Activated effector memory CD4-positive, alpha-beta T cell treated with anti-CD3 and anti-CD28 coated beads, Interleukin-2, amount 50 U/mL, for 16 hours (primary cell): ENCODE data around the gene SPATA20.

Experiments used
- DNase-seq: peaks from one replicate; pipeline ENCODE4 v3.0.0-alpha.2; 2020

SPATA20 gene

DNA sequence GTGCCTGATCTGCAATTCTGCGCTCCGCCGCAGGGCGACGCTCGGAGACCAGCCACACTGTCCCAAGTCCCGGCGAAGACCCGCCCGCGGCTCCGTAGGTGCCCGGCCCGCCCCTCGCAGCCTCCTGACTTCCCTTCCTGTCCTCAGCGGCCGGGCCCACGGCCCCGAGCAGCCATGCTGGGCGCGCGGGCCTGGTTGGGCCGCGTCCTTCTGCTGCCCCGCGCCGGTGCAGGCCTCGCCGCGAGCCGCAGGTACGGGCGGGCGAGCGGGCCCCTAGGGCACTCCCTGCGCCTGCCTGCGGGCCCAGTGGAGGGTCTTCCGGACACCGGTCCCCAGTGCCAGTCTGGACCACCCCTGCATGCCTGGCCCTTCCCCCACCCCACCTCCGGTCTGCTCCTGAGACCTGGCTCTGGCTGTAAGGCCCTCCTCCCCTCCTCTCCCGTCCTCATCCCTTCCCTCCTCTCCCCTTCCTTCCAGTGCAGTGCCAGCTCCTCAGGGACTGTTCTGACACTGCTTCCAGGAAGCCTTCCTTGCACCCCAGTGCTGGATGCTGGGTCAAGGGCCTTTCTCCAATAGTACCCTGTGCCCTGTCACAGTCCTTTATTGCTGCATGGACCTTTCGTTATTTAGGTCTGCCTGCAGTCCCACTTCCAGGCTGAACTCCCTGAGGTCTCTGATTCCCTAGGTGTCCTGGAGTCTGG, at the start of gene SPATA20:
SPATA20 (plus strand) TSS at position 140 of the 701 bp plus-strand sequence; CDS start at position 175, 35 bp downstream.
- peak; percentile 94 for DNase-seq

DNA sequence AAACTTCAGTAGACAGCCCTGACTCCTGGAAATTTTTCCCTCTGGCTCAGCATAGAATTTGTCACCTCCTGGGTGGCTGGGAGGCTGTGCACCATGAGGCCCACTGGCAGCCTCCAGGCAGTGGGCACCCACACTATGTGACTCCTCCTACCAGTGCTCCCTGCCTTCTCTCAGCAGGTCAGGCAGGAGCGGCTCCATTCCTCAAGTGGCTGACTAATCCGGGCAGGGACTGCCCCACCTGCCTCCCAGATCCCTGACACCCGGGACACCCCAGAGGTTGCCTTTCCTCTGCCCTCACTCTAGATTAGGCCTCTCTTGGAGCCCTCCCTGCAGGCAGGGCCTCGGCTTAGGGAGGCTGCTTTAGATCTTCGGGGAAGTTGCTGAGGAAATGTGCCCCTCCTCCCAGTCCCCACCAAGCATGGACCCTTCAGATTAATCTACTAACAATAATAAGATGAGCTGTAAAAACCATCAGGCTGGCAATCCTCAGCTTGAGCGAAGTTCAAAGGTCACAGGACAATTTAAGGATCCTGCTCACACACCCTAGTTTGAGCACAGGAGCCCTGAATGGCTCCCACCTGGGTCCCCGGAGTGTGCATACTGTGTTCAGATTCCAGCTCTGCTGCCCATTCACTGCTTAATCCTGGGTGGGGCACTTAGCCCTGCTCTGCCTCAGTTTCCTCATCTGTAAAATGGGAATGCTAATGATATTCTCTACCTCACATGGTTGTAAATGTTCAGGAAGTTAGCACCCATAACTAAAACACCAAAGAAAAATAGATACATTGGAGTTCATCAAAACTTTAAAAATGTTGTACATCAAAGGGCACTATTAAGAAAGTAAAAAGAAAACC, 48.7 kb upstream of the SPATA20 start:
- no peak for DNase-seq

DNA sequence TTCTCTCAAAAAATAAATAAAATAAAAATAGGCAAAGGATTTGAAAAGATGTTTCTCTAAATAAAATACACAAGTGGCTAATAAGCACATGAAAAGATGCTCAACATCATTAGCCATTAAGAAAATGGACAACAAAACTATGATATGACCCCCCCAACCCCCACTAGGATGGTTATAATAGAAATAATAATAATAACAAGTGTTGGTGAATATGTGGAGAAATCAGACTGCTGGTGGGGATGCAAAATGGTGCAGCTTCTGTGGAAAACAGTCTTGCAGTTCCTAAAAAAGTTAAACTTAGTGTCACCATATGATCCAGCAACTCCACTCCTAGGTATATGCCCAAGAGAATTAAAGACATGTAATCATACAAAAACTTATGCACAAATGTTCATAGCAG, 47.7 kb upstream of the SPATA20 start:
- no peak for DNase-seq

DNA sequence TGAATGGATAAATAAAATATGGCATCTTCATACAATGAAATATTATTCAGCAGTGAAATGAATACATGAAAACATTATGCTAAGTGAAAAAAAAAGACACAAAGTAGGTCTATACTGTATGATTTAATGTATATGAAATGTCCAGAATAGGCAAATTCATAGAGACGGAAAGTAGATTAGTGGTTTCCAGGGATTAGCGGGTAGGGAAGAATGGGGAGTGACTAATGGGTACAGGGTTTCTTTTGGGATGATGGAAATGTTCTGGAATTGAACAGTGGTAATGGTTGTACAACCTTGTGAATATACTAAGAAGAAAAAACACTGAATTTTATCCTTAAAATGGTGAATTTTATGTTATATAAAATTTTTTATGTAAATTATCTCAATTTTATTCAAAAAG, 47.3 kb upstream of the SPATA20 start:
- DNase-seq: no peak

DNA sequence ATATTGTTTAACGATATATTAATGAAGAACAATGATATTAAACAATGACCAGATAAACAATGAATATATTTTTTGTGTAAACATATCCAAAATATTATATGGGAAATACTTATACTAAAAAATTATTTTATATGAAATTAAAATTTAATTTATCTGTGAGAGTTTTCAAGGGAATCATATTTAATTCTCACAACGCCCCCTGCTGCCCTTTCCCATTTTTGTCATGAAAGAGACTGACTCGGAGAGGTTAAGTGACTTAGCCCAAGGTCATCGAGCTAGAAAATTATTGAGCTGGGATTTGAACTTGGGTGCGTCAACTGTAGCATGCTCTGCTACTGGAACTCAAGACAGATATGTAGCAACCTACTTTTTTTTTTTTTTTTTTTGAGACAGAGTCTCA, 45.9 kb upstream of the SPATA20 start:
- DNase-seq: peak; percentile 70

DNA sequence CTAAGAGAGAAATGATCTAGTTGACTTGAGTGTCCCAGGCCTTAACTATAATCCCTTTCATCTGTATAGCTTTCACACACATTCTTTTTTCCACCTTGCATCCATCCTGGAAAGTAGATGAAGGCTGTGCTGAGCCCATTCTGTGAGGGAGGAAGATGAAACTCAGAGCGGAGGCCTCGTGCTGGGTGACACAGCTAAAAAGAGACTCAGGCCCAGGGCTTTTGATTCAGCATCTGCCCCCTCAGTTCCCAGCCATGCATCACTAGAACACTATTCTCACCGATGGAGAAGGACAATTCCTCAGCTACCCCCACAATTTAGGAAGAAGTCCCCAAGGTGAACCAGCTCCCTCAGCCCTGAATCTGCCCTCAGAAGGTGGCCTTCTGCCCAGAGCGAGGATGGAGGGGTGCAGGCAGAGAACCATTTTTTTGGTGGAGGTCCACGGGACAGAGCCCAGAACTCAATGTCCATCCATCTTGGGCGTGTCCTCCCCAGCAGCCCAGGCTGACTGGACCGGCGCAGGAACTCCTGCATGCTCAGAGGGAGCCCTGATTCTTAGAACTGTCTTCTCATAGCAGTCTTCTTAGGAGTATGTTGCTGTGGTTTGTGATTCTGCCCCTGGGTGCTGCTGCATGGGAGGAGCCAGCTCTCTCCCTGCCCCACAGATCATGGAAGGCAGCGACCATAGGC, 44.5 kb upstream of the SPATA20 start:
- DNase-seq: no peak

DNA sequence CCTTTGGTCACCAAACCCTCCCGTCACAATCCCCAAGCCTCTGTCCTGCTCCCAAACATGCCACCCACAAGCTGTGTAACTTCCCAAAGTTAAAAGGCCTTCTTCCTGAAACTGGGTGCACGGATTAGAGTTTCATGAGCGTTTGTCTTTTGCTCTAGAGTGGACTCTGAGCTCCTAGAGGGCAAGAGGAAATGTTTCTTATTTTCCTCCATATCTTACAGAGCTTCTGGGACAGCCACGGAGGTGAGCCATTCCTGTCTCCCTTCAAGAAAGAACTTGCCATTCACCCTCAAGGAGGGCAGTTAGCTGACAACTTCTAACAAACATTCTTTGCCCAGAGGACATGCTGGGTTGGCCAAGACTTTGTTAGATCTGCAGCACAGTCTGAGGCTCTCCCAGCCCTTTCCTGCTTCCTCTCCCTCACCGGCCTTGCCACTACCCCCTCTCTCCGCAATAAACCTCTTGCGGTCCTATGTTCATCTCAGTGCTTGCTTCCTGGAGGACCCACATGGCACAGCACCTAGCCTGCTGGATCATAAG, 41.3 kb upstream of the SPATA20 start:
- DNase-seq: no peak

DNA sequence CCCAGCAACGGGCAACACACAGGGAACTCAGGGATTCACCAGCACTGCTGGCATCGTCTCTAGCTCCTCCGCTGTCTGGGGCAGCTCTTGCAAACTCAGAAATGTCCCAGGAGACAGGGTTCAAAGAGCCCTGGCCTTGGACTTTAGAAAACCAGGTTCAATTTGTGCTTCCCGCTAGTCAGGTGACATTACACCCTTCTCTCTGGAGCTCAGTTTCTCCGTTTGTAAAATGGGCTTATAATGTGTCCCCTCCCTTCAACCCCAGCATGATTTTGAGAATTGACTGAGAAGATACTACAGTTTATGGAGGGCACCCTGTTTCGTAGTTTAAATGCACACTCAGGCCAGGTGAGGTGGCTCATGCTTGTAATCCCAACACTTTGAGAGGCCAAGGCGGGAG, 40.7 kb upstream of the SPATA20 start:
- DNase-seq: no peak

DNA sequence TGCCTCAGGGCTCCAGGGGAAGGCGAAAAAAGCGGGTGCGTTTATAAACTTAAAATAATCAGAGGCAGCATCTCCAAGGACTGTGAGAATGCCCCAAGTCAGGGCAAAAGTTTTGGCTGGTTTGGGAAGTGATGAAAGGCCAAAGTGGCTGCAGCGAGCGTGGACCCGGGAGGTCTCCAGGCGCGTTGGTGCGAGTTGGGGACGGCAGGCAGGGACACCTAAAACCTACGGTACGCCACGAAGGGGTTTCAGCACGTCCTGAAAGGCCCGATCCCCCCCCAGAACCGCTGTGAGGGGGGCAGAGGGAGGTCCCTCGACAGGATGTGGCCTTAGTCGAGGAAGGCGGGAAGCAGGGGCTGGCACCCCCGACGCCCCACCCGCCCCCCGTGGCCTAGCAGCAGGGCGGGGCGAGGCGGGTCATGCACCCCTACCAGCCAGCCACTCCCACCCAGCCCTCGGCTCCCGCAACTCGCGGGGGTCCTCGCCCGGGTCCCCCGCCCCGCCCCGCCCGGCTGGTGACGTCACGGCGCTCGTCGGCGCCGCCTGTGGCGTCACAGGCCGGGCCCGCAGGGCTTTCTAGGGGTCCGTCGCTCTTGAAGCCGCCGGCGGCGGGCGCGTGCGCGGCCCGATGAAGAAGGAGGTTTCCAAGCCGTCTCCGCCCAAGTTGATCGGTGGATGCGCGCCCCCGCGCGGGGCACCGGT, 39.0 kb upstream of the SPATA20 start, which contains the start of gene MYCBPAP:
MYCBPAP (plus strand) TSS at position 569 of the 702 bp plus-strand sequence. CDS start 236 bp downstream, outside the sequence.
- DNase-seq: peak; percentile 93

DNA sequence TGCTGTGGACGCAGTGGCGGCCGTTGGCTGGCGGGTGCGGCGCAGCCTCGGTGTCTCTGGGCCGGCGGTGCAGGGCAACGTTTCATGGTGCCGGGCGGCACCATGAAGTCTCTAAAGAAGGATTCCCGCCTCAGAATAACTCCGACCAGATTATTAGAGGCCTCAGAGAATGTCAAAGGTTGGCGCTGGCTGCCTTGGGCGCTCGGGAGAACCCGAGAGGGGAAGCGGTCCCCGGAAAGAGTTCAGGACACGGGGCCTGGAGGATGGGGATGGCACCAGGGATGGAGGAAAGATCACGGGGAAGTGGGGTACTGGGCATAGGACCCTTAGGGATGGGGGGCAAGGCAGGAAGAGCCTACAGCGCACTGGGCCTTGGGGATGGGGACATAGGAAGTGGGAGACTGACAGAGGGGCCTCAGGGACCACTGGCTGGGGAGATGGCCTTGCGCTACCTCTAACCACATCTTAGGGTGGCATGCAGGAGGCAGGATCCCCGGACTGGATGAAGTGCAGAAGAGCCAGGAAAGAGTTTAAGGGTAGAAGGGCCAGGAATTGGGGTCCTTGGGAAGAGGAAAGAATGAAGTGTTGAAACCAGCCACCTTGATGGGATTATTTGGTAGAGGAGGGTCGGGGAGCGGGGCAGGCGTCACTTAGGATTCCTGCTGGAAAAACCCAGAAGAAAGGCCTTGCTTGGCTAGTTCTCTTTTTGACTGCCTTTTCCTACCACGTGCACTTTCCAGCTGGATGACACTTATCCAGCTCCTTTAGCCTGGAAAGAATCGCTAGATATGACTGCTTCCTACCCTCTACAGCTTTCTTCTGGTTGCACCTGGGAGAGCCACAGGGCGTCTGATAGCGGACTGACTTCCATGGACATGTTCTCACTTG, 38.2 kb upstream of the SPATA20 start:
- DNase-seq: no peak

DNA sequence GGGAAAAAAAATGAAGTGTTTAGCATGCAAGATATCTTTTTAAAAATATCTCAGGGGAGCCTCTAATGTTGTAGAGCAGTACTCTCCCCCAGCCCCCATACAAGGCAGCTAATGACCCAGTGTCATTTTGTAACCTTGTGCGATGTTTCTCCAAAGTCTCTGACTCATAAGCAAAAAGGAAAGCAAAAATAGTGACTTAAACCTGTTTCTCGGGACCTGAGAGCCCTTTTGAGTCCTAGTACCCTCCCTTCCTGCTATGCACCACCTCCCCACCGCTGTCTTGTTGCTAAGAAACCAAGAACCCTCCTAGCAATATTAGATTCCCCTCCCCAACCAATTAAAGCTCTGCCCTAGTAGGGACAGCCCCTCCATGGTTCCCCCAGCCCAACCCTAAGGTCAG, 35.9 kb upstream of the SPATA20 start:
- peak; percentile 80 for DNase-seq

DNA sequence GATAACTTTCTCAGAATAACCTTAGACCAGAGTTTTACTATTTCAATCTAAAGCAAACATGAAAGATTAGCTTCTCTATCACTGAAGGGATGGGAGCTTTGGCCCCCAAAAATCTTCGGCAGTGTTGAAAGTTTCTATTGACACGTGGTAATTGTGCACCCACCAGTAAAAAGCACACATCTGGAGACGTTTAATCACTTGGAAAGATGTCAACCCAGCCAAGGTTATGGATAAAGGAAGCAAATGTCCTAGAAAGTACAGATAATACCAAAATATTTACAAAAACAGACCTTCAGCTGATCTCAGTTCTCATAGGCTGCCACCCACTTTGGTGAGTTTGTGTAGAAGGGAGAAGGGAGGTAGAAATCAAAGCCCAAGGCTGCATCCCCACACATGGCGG, 33.5 kb upstream of the SPATA20 start:
- no peak for DNase-seq

DNA sequence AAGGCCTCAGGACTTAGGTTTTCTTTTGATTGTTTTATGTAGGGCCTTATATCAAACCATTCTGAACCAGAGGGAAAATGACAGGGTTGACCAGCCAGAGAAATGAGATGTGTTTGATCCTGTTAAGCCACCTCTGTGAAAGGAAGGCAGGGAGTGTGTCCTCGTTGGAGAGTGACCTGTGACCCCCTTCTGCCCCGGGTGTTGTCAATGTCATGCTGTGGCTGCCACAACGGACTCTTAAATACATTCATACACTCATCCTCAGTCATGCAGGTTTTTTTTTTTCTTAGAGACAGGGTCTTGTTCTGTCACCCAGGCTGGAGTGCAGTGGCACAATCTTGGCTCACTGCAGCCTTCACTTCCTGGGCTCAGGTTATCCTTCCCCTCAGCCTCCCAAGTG, 32.6 kb upstream of the SPATA20 start:
- DNase-seq: no peak

DNA sequence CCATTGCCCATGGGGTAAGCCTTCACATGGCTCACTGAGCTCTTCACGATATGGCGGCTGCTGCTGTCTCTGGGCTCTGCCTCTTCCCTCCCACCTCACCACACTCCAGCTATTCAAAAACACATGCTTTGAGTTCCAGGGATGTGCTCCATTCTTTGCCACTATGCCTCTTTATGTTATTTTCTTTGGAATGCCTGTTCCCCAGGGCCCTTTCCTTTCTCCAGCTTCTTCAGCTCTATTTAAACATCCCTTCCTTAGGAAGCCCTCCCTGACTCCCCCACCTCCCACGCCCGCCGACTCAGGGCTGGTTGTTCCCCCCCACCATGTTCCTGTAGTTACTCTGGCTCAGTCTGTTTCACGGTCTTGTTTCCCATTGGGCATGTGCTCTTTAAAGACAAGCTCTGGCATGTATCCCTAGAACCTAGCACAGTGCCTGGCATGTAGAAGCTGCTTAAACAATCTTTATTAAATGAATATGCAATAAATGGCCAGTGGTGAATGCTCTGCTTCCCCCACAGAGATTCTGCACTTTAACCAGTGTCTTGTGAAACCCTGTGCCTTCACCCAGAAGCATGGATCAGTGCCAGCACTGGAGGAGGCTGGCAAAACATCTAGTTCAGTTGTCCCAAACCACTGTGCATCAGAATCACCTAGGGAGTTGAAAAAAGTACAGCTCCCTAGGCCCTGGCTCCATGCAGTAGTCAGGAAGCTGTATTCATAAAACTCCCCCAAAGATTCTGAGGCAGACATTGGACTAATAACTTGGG, 31.9 kb upstream of the SPATA20 start:
- no peak for DNase-seq

DNA sequence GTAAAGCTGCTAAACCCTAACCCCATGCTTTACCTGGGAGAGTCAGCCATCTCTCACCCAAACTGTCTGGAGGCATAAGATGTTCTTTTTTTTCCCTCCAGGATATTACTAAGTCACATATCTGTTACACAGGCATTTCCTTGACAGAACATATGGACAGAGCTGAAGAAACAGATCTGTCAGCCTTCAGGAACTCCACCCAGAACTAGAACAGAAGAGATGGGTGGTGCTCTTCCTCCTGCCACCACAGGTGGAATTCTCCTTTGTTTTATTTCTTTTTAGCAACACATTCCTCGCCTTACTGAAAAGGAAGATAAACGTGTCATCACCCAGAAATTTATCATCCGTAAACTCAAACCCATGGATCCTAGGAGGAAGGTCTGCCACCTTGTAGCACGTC, 30.0 kb upstream of the SPATA20 start:
- DNase-seq: no peak

DNA sequence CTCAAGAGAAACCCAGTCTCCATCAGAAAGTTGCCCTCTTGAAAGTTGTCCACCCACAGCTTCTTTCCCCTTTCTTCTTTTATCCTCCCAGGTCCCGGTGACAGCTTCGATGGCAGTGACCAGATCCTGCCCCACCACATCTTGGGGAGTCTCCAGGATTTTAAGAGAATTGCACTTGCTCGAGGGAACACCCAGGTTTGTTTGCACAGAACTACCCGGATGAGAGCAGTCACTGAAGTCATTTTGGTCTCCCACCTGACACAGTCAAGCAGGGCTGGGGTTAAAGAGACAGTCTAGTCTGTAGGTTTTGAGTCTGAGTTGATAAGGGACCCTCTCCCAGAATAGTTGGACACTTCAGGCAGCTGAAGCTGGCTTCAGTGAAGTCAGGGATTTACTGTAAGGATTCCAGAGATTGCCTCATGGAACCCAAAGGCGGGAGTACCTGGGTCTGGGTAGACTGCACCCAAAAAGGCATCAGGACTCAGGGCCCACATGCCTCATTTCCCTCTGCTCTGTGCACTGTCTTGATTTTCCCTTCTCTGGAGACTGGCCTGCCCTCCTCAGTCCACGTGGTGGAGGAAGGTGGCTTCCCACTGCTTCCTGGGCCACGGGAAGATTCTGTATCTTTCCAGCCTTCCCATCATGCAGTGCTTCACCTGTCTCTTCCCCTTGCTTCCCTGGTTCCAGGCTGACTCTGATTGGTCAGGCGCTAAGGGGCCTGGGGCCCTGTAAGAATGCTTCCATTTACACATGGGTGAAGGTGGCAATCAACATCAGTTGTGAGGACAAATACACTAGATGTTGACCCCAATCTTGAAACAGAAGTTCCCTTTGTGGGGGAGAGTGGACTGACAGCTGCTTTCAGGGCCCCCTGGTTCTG, 29.2 kb upstream of the SPATA20 start:
- no peak for DNase-seq

DNA sequence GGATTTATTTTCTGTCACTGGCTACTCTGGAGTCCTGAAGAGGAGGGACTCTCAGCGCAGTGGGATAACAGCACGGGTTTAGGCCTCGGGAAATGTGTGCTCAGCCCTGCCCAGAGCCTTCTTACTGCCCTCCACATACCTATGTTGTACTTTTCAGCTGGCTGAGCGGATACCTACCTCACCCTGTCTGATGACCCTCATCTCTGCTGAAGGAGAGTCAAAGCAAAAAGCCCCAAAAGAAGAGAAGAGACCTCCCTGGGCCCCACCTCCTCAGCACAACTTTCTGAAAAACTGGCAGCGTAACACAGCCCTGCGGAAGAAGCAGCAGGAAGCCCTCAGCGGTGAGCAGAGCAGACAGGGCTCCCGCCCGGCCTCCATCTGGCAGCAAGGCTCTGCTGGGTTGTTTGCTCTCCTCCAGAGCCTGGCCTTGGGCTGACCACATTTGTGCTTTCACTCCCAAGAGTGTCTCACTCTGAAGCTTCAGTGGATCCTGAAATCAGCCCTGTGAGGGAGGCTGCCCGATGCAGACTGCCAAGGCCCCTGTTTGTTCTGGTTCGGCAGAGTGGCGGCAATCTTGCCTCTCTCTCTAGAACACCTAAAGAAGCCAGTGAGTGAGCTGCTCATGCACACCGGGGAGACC, 28.5 kb upstream of the SPATA20 start:
- no peak for DNase-seq

DNA sequence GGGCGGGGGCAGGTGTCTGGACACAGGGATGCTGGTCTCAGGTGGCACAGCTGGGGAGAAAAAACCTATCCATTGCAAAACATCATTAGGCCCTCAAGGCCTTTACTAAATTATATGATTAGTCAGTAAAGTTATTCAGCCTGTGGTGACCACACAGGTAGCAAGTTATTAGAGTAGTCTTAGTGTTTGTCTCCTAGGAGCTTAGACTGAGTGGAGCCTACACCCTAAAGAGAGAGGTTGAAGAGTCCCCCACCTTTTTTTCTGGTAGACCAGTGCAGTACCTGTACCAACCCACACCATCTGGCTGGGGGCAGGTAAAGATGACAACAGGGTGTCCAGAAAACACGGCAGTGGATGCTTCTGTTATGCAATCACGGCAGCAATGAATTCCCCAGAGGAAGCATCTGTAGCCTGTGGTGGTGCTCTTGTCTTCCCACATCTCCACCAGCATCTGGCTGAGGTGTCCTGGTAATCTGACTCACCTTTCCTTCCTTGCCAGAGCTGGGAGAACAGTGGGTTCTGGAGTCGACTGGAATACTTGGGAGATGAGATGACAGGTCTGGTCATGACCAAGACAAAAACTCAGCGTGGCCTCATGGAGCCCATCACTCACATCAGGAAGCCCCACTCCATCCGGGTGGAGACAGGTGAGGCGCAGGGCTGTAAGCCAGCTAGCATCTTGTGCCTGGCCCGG, 27.7 kb upstream of the SPATA20 start:
- DNase-seq: no peak

DNA sequence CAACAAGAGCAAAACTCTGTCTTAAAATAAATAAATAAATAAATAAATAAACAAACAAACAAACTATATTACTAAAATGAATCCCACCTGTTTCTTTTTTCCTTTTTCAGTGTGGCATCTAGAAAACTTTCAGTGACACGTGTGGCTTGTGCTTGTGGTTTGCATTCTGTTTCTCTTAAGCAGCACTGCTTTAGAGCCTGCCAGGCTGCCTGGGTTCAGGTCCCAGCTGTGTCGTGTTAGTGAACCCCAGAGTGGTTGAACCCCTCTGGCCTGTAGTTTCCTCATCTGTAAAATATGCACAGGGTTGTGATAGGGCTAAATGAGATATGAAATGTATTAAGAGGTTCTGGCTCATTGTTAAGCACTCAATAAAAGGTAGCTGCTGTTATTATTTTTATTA, 26.5 kb upstream of the SPATA20 start:
- DNase-seq: no peak
